Measurements from ENCODE around the gene IL17B.
"Not testable (repeated sequence)": the region's sequence is repeated elsewhere in the genome, so short reads cannot be mapped to it uniquely, and the experiment has no call there.

Gene IL17B

GRCh38 chr5:149399775-149400174, 20.7 kb upstream of the IL17B start:
- DNase-seq, result no peak

GRCh38 chr5:149398747-149399266, 19.7 kb upstream of the IL17B start:
- DNase-seq, result not testable (repeated sequence)

- no peak for DNase-seq
Measured at GRCh38 chr5:149397530-149397929, 18.4 kb upstream of the IL17B start.

- not testable (repeated sequence) for DNase-seq
Measured at GRCh38 chr5:149394996-149395395, 15.9 kb upstream of the IL17B start.

- DNase-seq, result no peak
Measured at GRCh38 chr5:149392718-149393117, 13.6 kb upstream of the IL17B start.

- DNase-seq, result no peak
Measured at GRCh38 chr5:149391524-149391923, 12.4 kb upstream of the IL17B start.

- not testable (repeated sequence) for DNase-seq
Measured at GRCh38 chr5:149391076-149391475, 12.0 kb upstream of the IL17B start.

GRCh38 chr5:149389552-149390495, 10.7 kb upstream of the IL17B start:
- DNase-seq, result no peak

- DNase-seq, result no peak
Measured at GRCh38 chr5:149388498-149389190, 9.6 kb upstream of the IL17B start.

- no peak for DNase-seq
Measured at GRCh38 chr5:149387982-149388381, 8.9 kb upstream of the IL17B start.

- no peak for DNase-seq
Measured at GRCh38 chr5:149387081-149387631, 8.1 kb upstream of the IL17B start.

- no peak for DNase-seq
Measured at GRCh38 chr5:149386166-149386565, 7.1 kb upstream of the IL17B start.

GRCh38 chr5:149383399-149383798, 4.3 kb upstream of the IL17B start:
- no peak for DNase-seq

- DNase-seq, result no peak
Measured at GRCh38 chr5:149382517-149383220, 3.6 kb upstream of the IL17B start.

- DNase-seq, result peak; percentile 78
Measured at GRCh38 chr5:149381986-149382338, 2.9 kb upstream of the IL17B start.

- no peak for DNase-seq
Measured at GRCh38 chr5:149381261-149381985, 2.3 kb upstream of the IL17B start.

GRCh38 chr5:149380466-149381121, 1.5 kb upstream of the IL17B start:
- no peak for DNase-seq

- DNase-seq, result no peak
Measured at GRCh38 chr5:149379818-149380374, 804 bp upstream of the IL17B start.

- no peak for DNase-seq
Measured at GRCh38 chr5:149378241-149378820, 761 bp downstream of the IL17B start.

- DNase-seq, result no peak
Measured at GRCh38 chr5:149376711-149377447, 2.2 kb downstream of the IL17B start.
